GM12801 (cell line): Measurements from ENCODE around the gene TSC22D2.

Experiments
- CTCF ChIP-seq: IDR thresholded peaks from one replicate; pipeline ENCODE4 v1.5.1; 2011; ENCODE audit warnings: control low read depth; ENCODE audit not compliant: insufficient read length; ENCODE audit errors: extremely low read depth

Gene TSC22D2

GRCh38 chr3:150370122-150370602 is 37.9 kb upstream of the TSC22D2 start:
- TF ChIP-seq CTCF, result no peak

- no peak for TF ChIP-seq CTCF
Measured at GRCh38 chr3:150370999-150371398, 37.1 kb upstream of the TSC22D2 start.

DNA sequence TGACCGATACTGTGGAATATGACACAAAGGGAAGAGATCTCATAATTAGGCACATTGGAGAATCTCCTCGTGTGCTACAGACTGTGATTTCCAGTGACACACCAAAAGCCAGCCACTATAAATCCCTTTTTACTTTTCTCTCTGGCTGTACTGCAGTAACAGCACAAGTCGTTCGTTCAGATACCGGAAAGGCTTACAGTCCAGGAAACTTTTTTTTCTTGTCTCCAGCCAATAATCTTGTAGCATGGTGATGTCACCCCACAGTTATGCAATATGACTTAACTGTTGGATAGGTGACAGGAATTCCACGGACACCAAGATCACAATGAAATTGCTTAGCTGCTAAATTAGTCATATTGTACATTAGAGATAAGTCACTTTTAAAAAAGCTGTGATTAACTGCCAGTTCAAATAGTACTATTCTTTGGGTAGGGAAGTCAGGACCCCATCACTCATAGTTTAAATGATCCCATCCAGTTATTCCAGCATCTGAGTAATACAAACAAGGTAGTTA is 36.3 kb upstream of the TSC22D2 start:
- no peak for TF ChIP-seq CTCF

DNA sequence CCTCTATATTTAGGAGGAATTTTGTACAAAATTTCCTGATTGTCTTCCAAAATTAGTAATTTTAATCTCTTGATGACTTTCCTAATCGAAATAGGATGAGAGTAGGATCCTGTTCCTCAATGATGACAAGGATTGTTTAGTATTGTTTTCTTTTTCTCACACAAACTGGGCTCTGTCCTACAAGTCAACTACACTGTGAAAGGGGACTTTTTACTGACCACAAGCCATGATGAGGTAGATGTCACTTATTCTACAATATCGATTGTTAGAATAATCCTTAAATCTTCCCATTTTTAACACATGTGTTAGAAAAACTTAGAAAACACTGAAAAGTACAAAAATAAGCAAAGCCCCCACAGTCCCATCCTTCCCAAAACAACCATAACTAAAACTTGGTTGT is 35.8 kb upstream of the TSC22D2 start:
- no peak for TF ChIP-seq CTCF

GRCh38 chr3:150372722-150373121 is 35.4 kb upstream of the TSC22D2 start:
- TF ChIP-seq CTCF, result no peak

GRCh38 chr3:150373234-150373875 is 34.7 kb upstream of the TSC22D2 start:
- TF ChIP-seq CTCF, result no peak

DNA sequence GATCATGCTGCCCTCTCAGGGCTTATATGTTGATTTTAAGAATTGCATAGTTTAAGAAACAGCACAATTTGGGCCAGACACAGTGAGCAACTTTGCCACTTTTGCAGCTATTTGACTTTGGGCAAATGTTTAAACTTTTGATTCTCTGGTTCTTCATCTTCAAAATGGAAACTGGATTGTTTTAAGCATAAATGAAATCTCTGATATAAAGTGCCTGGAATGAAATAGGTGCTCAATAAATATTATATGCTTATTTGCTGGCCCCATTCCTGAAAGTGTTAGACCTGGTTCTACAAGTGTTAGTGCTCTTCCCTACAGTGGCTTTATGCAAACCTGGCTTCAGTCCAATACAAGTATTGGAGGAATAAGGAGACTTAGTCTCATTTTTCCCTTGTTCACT is 33.1 kb upstream of the TSC22D2 start:
- no peak for TF ChIP-seq CTCF
